ENCODE data around the gene ADARB2.

ADARB2 gene

DNA sequence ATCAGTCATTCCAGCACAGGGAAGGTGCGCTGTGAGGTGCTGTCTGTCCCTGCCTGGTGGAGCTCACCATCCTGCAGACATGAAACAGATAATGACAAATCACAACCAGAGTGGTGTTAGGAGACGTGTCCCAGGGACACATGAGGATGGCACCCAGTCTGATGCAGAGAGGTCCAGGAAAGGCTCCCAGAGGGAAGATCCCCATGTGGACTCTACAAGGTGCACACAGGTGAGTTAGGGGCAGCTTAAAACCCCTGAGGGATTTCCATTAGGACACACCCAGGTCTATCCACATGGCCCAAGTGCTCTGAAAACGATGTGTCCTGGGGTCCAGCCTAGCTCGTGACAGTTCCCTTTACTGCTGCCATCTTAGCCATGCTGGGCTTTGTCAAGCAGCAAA lies 91.4 kb downstream of the ADARB2 start:
- ChIA-PET CTCF (no interaction called here), POLR2A (ENCODE audit: low non-redundant PET) (no interaction called here)
- no peak overlapping the region for H3K27ac ChIP-seq
- TF ChIP-seq, protein P1, sequence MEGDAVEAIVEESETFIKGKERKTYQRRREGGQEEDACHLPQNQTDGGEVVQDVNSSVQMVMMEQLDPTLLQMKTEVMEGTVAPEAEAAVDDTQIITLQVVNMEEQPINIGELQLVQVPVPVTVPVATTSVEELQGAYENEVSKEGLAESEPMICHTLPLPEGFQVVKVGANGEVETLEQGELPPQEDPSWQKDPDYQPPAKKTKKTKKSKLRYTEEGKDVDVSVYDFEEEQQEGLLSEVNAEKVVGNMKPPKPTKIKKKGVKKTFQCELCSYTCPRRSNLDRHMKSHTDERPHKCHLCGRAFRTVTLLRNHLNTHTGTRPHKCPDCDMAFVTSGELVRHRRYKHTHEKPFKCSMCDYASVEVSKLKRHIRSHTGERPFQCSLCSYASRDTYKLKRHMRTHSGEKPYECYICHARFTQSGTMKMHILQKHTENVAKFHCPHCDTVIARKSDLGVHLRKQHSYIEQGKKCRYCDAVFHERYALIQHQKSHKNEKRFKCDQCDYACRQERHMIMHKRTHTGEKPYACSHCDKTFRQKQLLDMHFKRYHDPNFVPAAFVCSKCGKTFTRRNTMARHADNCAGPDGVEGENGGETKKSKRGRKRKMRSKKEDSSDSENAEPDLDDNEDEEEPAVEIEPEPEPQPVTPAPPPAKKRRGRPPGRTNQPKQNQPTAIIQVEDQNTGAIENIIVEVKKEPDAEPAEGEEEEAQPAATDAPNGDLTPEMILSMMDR (conservative IDR thresholded peaks at IDR 0.05; ENCODE audit: low read depth): no peak
- no peak for DNase-seq (ENCODE audit: low spot score)

DNA sequence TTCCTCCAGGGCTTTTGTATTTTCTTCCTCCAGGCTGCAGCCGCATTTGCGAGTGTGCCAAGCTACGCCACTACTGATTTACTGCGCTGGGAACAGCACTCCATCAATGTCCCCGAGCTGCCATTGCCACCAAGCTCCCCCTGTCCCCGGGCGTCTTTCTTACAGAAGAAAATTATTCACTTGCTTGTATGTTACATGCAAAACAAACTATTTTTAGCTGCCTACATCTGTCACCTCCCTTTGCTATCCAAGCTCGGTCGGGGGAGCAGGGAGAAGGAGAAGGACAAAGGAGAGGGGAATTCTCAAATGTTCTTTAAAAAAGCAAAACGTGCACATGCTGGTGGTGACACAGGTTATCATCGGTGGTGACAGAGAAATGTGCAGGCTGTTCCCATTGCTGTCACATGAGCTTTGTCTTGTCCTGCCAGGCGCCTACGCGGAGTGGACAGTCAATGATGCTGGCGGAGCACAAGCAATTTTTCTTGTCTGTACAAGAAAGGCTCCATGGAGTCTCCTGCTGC lies 93.1 kb downstream of the ADARB2 start:
- ChIA-PET POLR2A (ENCODE audit: low non-redundant PET) (no interaction called here), CTCF (no interaction called here)
- no peak for DNase-seq (ENCODE audit: low spot score)
- no peak overlapping the region for H3K27ac ChIP-seq
- TF ChIP-seq, protein P1 (conservative IDR thresholded peaks at IDR 0.05; ENCODE audit: low read depth): no peak

DNA sequence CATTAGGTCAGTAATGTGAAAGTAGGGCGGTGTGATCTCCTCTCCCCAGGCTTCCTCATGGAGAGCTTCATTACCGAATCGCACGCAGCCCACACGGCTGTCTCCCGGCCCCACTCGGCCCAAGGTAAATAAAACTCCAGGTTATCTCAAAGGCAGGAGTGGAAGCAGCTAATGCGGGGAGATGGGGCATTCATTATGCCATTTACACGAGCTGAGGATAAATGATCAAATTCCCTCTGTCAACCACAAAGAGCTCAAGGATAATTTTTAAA lies 93.5 kb downstream of the ADARB2 start:
- POLR2A ChIA-PET (ENCODE audit: low non-redundant PET): no interaction called here
- no peak overlapping the region for H3K27ac ChIP-seq
- CTCF ChIA-PET: no interaction called here
- TF ChIP-seq, protein P1 (conservative IDR thresholded peaks at IDR 0.05; ENCODE audit: low read depth): no peak
- DNase-seq (ENCODE audit: low spot score): no peak

DNA sequence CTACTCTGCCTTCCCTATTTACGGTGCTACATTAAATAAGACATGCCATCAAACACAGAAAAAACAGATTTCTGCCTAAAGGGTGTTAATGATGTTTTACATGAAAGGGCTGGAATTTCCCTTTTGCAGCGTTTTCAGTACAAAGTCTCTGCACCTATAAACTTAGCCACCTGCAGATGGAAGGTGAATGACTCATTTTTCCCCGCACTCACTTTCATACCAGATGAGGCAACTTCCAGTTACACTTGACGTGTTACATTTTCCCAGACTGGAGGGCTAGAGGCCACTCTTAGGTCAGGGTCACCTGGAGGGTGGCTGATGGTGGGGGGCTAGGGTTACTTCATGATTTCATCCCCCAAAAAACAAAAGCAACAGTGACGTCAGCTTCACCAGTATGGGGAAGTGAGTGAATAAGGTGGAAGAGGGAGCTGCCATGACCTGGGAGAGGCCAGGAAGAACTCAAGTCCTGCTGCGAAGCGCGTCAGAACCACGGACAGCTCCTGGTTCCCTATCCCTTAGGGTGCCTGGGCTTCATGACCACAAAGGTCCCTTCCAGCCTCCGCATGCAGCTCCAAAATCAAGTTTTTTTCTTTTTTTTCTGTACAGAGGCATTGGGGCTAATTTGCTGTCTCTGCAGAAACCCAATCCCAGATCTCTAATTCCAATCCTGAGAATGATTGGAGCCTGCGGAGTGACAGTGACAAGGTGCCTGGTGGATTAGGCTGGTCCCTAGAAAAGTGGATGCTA lies 94.0 kb downstream of the ADARB2 start:
- H3K27ac ChIP-seq: no peak overlapping the region
- DNase-seq (ENCODE audit: low spot score): peak; percentile 34
- ChIA-PET CTCF (no interaction called here), POLR2A (ENCODE audit: low non-redundant PET) (no interaction called here)
- TF ChIP-seq, protein P1 (conservative IDR thresholded peaks at IDR 0.05; ENCODE audit: low read depth): no peak

DNA sequence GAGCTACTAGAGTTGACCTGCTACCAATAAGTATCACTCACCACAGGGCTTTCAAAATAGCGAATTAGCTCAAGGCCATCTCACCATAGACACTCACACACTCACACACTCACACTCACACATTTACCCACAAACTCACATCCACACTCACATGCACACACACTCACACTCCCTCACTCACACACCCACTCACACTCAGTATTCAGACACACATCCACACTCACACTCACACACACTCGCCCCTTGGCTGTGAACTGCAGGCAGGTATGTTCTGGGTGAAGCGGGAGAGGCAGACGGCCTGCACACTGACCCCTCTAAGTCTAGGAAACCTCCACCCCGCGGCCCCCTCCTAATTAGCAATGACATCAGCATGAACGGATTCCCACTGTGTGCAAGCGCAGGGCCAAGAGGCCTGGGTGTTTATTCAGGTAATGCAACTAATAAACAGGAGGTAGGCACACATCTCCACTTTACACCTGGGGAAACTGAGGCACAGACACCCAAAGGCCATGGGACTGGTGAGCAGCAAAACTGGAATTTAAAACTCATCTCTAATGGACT lies 94.6 kb downstream of the ADARB2 start:
- no peak overlapping the region for H3K27ac ChIP-seq
- TF ChIP-seq, protein P1 (conservative IDR thresholded peaks at IDR 0.05; ENCODE audit: low read depth): no peak
- no peak for DNase-seq (ENCODE audit: low spot score)
- POLR2A ChIA-PET (ENCODE audit: low non-redundant PET): no interaction called here
- CTCF ChIA-PET: no interaction called here

DNA sequence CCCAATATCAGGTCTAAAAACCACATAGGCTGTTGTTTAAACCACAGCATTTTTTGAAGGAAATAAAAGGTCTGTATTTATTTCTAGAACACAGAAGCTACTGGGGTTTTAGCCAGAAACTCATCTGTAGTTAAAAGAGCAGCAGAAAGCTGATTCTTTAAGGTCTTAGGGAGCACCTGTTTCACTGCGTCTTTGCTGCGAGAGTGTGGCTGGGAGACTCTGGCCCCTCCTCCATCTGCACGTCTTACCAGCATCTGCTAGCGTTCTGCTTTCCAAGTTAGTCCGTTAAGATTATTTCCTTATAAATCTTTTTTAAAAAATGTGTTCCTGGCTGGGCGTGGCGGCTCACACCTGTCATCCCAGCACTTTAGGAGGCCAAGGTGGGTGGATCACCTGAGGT lies 95.9 kb downstream of the ADARB2 start:
- ChIA-PET POLR2A (ENCODE audit: low non-redundant PET) (no interaction called here), CTCF (no interaction called here)
- TF ChIP-seq, protein P1 (conservative IDR thresholded peaks at IDR 0.05; ENCODE audit: low read depth): no peak
- H3K27ac ChIP-seq: no peak overlapping the region
- DNase-seq (ENCODE audit: low spot score): no peak
